Fibroblast of skin of right quadriceps (primary cell): ENCODE measurements around the gene MINDY4.
"Not testable (repeated sequence)": the region's sequence is repeated elsewhere in the genome, so short reads cannot be mapped to it uniquely, and the experiment has no call there.

Source experiments
- DNase-seq: peaks from one replicate; pipeline ENCODE4 v3.0.0-alpha.2; 2013

The MINDY4 gene

DNA sequence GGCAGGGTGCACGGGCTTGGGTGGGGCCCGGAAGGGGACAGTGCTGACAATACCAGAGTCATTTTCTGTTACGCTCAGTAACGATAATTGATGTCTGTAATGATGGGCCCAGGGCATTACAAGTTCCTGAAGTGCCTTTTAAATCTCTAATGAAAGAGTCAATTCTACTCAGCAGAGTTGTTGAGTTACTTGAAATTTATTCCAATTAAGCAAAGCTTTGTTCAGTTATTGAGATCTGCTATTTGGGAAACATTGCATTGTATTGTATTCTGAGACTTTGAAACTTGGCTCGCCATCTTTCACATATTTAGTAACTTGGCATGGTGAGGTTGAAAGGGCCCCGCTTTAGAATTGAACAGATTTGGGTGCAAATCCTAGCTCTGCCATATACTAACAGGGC is 34.7 kb downstream of the MINDY4 start:
- DNase-seq, result no peak

GRCh38 chr7:30807477-30807876 is 36.3 kb downstream of the MINDY4 start:
- DNase-seq, result not testable (repeated sequence)

DNA sequence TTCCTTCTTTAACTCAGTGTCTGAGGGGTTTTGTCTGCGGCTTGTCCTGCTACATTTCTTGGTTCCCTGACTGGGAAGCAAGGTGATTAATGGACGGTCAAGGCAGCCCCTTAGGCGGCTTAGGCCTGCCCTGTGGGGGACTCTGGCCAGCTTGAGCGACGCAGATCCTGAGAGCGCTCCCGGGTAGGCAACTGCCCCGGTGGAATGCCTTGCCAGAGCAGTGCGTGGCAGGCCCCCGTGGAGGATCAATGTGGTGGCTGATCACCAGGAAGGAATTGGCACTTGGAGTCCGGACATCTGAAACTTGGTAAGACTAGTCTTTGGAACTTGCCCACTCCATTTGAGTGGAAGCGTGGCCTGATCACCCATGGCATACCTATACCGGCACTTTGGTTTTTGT is 36.7 kb downstream of the MINDY4 start:
- not testable (repeated sequence) for DNase-seq

DNA sequence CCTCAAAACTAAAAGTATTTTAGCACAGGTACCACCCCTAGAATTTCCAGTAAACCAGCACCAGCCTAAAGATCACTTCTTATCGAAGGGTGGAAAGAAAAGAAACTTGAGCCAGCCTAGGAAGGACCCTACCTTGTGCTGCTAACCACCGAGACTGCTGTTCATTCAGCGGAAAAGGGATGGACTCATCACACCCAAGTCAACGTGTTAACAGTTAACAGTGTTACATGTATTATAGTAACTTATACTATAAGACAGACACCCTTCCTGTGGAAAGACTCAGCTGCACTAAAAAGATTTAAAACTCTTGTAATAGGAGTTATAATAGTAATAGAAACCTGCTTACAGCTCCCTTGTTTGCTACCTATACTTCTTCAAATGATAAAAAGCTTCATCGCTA is 39.8 kb downstream of the MINDY4 start:
- DNase-seq, result no peak

DNA sequence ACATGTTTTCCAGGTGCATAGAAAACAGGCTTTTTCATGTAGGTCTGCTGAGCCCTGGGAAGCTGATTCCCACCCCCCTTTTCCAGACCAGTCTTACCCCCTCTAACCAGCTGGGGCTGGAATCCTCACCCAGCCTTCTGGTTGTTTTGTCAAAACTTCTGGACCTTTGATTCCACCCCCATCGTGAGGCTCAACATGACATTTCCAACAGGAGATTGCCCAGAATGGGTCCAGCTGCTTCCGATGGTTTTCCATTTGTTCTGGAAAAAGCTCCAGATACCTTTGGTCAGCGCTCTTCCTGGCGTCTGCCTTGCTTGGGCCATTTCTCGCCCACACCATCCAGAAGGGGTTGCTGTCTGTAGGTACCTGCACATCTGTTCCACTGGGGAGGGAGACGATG is 41.5 kb downstream of the MINDY4 start:
- DNase-seq, result no peak

DNA sequence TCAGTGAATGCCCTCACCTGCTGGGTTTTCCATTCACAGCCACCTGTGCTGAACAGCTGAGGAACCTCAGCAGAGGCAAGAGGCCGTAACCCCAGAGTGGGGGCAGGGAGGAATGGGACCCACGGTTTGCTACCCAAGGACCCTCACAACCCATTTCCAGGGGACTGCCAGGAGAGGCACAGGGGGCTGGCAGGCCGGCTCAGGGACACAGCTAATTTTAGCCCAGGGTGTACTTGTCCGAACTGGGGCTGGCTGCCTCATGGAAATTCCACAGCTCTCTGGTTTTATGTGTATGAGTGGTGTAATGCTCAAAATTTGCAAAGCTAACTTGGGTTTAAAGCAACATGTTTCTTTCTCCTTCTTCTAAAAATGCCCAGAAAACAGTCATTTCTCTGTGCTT is 42.2 kb downstream of the MINDY4 start:
- no peak for DNase-seq

DNA sequence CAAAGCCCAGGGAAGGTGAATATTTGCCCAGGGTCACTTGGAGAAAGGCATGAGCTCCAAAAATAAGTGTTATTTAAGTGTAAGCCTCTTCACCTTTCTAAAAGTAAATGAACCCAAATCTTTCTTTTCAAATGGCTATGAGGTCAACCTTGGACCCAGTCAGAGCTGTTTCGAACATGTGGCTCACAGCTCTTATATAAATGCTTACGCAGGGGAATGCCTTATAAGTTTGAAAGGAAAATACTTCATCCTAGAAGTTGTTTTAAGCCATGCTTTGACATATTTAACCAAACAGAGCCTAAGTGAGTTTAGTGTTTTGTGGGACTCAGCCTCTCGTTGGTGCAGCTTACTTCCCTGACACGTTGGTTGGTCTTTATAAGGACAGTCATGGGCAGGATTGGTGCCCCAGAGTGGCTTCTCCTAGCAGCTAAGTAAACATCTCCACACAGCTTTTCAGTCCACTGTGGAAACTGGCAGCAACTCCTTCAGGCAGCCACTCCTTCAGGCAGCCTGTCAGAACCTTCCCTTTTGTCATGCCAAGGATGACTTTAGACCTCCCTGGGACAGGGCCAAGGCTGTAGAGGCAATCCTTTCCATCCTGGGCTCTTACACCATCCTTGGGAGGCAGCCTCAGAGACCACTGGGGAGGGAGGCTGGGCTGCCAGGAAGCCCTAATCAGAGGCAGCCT is 43.6 kb downstream of the MINDY4 start:
- no peak for DNase-seq

DNA sequence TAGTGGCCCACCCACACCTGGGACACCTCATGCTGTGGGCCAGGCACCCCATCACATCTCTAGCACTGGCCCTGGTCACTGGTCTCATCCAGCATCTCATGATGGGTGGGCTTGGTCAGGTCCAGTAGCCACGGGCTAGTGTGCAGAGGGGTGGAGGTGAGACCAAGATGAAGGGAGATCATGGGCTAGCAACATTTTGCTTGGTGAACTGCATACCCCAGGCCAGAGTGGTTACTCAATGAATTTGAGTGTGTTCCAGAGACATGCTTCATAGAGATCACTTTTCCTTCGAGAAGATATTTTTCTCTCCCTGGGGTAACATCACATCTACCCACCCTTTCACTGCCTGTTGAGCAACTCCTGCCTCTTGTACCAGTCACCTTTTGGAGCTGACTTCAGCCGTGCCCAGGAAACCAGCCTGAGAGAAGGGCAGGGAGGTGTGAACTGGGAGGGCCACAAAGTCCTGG is 44.2 kb downstream of the MINDY4 start:
- DNase-seq, result no peak

DNA sequence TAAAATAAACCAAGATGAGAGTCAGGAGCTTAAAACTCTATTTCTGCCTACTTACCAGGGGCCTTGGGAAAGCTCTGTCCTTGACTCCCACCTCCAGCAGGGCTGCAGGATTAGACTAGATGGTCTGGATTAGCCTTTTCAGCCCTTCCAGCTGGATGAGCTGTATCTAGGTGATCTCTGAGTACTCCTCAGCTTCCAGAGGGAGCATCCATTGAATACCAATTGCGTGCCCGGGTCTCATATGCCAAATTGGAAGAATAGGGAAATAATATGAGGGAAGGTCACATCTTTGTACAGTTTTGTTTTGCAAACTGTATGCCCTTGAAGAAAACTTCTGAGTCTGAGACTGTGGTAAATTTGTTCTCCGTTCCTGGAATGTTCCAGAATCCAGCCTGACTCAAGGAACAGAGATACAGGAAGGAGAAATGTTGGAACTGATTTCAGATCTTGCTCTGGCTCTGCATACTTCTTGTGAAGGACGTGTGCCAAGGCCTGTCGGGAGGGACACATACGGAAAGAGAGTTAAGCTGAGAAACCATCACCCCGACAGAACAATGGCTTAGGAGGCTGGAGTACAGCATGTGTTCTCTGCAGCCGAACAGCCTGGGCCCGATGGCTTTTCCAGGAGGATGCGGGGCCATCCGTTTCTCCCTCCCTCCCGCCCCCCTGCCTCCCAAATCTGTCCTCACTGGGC is 44.9 kb downstream of the MINDY4 start:
- no peak for DNase-seq

GRCh38 chr7:30816645-30817370 is 45.6 kb downstream of the MINDY4 start:
- no peak for DNase-seq

GRCh38 chr7:30817371-30817767 is 46.2 kb downstream of the MINDY4 start:
- DNase-seq, result no peak

GRCh38 chr7:30824821-30825720 is 53.9 kb downstream of the MINDY4 start:
- no peak for DNase-seq

DNA sequence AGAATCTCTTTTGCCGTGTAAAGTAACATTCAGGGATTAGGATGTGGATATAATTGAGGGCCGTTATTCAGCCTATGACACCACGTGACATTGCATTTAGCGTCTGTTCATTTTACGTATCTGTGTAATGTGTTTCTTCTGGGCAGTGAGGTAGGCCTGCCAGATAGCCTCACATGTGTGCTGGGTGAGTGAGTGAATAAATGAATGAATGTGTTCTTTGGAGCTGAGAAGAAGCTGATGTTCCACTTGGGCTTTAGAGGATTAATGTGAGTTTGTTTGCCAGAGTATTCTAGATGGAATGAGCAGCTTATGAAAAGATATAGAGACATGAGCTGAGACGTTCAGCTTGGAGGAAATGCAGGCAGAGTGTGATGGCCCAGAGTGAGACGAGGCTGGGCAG is 55.0 kb downstream of the MINDY4 start:
- no peak for DNase-seq

DNA sequence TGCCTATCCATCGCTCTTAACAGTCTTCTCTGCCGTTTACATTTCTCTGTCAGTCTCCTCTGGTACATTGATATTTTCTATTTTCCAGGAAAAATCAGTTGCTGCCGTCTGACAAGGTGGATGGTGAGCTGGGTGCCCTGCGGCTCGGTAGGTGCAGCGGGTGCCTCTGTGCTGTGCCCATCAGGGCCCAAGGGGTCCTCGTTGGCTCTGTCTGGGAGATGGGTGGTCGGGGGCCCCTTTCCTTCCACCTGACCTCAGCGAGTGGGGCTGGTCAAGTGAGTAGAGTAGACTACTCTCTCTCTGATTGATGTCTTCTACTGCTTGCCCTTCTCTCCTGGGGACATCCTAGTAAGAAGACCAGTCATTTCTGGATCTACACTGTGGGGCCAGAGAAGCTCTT is 57.4 kb downstream of the MINDY4 start:
- no peak for DNase-seq

- DNase-seq, result no peak
Measured at GRCh38 chr7:30829471-30829870, 58.3 kb downstream of the MINDY4 start.

DNA sequence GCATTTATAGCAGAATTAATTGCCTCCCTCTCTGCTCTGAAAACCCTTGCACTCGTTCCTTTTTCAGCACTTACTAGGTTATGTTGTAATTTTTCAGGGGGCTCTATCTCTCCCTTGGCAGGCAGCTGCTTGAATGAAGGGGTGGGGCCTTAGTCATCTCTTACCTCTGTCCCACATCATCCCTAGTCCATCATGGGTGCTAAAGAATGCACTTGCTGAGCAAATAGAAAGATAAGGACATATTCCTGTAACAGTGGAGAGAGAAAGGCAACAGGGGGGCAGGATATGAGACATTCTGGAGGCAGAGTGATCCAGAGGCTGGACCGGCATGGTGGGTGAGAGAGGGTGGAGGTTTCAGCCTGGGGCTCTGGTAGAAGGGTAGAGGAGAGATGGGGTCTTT is 60.0 kb downstream of the MINDY4 start:
- no peak for DNase-seq

- DNase-seq, result no peak
Measured at GRCh38 chr7:30831936-30832335, 60.7 kb downstream of the MINDY4 start.

DNA sequence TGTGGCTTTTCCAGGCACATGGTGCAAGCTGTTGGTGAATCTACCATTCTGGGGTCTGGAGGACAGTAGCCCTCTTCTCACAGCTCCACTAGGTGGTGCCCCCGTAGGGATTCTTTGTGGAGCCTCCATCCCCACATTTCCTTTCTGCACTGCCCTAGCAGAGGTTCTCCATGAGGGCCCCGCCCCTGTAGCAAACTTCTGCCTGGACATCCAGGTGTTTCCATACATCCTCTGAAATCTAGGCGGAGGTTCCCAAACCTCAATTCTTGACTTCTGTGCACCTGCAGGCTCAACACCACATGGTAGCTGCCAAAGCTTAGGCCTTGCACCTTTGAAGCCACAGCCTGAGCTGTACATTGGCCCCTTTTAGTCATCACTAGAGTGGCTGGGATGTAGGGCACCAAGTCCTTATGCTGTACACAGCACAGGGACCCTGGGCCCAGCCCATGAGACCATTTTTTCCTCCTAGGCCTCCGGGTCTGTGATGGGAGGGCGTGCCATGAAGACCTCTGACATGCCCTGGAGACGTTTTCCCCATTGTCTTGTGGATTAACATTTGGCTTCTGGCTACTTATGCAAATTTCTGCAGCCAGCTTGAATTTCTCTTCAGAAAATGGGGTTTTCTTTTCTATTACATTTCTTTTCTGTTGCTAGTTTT is 62.9 kb downstream of the MINDY4 start:
- DNase-seq, result not testable (repeated sequence)

GRCh38 chr7:30835396-30835915 is 64.2 kb downstream of the MINDY4 start:
- DNase-seq, result no peak

DNA sequence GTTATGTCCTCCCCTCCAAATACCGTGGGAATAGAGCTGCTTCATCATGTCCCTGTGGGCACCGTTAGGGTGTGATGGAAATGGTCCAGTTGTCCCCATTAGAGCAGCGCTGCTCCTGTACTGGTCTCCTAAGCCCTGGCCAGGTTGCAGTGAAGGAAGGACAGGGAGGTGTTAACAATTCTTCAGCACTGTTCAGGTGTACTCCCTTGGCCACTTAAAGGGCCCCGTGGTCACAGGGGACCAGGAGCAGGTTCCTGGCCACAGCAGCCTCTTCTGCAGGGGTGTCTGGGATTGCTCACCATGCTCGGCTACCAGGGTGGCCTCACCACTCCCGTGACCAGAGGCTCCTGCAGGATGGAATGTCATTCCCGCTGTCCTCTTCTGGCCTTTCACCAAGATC is 65.8 kb downstream of the MINDY4 start:
- no peak for DNase-seq

DNA sequence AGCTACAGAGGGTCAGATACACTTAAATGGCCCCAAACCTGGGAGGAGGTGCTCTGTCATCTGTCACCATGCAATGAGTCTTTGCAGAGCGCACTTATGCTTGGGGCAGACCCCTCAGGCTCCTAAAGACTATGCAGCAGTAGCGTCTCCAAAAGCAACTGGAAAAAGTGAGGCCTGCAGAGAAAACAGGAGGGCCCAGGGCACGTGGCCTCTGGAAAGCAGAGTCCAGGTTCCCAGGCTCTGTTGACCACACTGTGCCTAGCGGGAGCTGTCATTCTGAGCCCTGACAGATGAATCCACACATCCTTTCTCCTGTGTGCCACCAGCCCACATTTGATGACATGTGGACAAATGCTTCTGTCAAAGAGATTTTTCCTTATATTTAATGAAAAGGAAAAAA is 66.4 kb downstream of the MINDY4 start:
- no peak for DNase-seq

- DNase-seq, result no peak
Measured at GRCh38 chr7:30838008-30838407, 66.8 kb downstream of the MINDY4 start.
